Stimulated activated CD4-positive, alpha-beta T cell treated with anti-CD3 and anti-CD28 coated beads, Interleukin-2, amount 100 ng/mL, for 24 hours (primary cell): ENCODE results near the gene MESP2.

ENCODE experiments used
- DNase-seq, 2 donors: peaks; one replicate each; pipeline ENCODE4 v3.0.0-alpha.2; 2020

MESP2 gene

DNA sequence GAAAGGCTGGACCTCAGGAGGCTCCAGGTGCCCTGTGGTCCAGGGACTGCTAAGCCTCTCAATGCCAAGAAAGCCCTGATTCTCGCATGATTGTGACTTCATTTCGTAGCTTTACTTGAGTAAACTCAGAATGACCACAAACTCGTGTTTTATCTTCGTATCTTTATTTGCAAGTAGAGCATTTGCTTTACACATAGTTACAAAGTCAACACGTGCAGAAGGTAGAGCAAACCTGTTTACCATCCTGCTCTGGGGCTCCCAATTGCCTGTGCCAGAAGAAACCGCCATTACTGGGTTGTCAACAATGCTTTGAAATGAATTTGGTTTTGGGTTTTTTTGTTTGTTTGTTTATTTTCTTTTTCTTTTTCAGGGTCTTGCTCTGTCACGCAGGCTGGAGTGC, 19.2 kb upstream of the MESP2 start:
- no peak for DNase-seq

DNA sequence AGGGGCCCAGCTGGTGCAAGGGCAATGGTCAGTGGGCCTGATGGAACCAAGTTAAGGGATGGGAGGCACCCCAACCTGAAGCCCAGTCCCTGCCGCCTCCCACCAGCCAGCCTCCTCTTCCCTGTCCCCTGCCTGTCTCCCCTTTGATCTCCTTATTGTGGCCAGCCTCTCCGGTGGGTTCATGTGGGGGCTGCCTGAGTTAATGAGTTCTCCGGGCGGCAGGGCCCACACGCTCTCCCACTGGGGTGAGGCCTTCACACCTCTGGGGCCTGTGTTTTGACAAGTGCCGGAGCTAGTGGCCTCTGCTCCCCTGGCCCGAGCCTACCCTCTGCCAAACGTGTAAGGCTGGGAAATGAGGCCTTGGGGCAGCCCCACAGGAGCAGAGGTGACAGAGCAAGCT, 17.8 kb upstream of the MESP2 start:
- DNase-seq = no peak

DNA sequence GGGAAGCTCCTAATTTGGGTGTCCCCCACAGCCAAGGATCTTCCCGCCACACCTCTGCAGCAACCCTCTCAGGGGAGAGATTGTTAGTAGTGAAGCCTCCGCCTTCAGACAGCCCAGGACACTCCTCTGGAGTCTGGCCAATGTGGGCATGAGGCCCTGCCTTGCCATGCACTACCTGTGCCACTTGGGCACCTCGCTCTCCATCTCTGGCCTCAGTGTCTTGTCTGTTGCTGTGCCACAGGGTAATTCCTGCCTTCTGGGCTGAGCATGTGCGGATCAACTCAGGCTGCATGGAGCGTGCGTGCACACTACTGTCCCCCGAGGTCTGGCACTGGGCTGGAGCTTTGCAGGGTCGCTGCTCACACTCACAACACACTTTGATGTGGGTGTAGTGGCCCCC, 17.2 kb upstream of the MESP2 start:
- DNase-seq = no peak

DNA sequence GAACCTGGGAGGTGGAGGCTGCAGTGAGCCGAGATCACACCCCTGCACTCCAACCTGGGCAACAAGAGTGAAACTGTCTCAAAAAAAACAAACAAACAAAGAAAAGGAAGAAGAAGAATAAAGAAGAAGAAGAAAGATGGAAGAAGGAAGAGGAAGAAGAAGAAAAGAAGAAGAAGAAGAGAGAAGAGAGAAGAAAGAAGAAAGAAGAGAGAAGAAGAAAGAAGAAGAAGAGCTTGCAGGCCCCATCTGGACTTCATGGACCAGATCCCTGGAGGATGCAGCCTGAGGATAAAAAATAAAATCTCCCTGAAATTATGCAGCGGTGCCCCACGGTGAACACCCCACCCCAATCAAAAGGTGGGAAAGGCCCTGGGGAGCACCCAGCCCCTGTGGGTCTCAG, 16.3 kb upstream of the MESP2 start:
- no peak for DNase-seq

GRCh38 chr15:89760303-89761008, 15.7 kb upstream of the MESP2 start:
- DNase-seq = peak; percentile 80 to 83

- DNase-seq = no peak
Measured at GRCh38 chr15:89761009-89761831, 14.9 kb upstream of the MESP2 start.

DNA sequence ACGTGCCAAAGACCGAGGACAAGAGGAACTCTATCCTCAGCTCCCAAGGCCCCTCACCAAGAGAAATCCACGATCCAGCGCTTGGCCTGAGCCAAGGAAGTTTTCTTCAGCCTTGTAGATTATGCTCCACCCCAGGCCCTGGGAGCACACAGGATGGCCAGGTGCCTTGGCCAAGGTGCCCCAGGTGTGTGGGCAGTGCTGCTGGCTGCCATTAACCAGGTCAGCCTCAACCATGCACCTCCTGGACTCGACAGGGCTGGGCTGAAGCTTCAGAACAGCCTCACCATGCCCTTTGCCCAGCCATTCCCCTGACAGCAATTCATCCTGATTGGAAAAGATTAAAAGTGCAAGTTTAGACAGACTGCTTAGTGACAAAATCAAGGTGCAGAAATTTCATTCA, 14.2 kb upstream of the MESP2 start:
- no peak for DNase-seq

DNA sequence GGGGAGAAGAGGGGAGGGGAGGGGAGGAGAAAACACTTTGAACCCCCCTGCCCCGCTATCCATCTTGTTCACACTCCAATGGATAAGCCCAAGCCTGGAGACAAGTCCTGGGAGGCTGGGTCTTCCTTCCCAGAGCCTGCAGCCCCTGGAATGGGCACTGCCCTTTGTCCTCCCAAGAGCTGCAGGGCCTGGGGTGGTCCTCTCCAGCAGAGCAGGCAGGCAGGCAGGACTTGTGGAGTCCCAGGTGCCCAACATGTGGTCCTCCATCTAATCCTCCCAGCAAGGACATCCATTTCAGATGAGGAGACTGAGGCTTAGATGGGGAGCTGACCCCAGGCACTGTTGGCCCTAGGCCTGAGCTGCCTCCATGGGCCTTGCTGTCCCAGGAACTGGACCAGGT, 10.4 kb upstream of the MESP2 start:
- no peak for DNase-seq

- no peak for DNase-seq
Measured at GRCh38 chr15:89766357-89767311, 9.5 kb upstream of the MESP2 start.

DNA sequence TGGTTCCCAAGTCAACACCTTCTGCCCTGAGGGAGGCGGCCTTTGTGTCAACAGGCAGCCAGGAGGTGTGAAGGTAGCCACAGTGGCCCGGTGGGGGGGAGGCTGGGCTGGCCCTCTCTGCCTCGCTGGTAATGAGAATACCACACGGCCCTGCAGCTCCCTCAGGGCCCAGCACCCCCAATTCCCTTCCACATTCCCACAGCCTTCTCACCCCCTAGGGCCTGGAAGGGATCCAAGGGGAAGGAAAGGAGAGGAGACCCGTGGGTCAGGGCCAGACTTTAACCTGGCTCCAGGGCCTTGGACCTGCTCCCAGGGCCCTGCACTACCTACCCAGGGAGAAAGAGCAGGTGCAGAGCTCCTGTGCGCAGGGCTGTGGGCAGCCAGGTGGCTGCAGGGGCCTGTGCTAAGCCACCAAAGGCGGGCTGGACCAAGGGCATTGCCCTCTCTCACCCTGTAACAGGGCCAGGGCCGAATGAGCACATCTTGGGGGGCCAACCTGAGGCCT, 8.7 kb upstream of the MESP2 start:
- no peak for DNase-seq

DNA sequence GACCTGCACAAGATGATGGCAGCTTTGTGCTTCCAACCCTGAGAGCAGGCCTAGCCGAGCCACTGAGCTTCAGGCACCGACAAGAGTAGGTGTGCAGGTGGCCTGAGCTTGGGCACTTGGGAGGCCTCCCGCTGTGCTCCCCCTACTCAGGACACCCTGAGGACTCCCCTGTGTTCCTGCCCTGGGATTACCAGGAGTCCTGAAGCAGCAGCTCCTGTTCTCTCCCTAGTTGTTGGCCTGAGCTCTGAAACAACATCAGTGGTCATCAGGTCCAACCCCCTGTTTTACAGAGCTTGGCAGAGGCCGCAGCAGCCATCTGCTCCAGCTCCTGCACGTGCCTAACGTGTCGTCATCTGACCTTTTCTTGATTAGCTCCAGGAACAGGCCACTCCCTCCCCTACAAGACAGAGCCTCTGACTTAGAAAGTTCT, 8.0 kb upstream of the MESP2 start:
- no peak for DNase-seq

- no peak for DNase-seq
Measured at GRCh38 chr15:89769366-89769765, 6.8 kb upstream of the MESP2 start.

- DNase-seq = no peak
Measured at GRCh38 chr15:89770041-89770440, 6.1 kb upstream of the MESP2 start.

DNA sequence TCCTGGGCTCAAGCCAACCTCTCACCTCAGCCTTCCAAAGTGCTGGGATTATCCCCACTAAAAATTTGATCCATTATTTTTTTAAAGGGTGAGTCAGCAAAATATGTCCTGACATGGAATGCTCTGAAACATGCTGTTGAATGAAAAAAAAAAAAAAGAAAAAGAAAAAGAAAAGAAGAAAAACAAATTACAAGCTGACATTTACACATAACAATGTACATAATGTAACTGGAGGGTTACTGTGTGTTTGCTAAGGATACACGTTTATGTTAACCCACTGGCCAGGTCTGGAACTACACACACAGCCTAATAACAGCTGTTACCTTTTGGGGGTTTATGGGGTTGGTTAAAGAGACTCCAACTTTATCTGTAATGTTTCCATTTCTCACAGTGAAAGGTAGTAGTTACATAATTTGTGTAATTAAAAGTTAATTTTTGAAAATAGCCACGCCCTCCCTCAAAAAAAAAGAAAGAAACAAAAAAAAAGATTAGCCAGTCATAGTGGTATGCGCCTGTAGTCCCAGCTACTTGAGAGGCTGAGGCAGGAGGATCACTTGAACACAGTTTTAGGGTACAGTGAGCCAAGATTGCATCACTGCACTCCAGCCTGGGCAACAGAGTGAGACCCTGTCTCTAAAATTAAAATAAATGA, 3.1 kb upstream of the MESP2 start:
- DNase-seq = no peak

GRCh38 chr15:89774492-89774891, 1.6 kb upstream of the MESP2 start:
- no peak for DNase-seq

DNA sequence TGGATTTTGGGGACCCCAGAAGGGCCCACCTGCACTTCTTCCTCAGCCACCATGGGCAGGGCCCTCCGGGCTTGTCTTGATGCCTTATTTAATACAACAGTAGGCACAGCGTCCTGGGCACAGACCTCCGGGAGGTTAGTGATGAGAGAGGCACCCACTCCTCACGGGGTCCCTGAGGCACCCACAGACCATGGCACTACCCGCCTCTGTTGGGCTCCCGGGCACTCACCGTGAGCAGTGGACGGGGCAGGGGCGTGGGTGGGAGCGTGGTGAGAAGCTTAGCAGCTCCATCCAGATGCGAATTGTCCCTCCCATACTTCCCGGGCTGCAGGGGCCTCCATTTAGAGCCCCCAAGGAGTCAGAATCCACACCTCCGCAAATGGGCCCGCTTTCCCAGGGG, 317 bp upstream of the MESP2 start:
- DNase-seq = no peak

DNA sequence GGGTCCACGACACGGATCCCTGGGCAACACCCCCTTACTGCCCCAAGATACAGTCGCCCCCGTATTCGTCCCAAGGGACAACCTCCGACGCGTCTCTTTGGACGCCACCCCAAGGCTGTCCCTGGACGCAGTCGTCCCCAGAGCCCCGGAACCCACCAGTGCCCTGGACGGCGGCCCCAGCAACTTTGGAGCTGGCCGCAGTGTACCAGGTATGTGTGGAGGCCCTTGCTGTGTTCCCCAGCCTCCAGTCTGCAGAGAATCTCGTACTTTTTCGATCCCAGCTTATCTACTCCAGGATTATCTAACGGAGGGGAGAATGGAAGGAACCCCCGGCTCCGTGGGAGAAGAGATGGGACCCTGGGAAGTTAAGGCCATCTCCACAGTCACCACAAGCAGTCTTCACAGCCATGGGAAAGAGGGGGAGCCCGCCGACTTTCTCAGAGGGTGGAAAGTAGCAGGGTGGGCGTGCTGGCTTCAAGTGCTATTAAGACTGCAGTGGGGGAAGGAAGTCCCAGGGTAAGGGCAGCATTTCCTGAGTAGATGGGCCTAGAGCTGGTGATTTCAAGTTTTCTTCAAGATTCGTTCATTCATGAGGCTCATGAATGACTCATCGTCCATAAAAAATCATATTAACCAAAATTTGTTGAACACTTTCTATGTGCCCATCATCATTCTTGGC, 1.1 kb downstream of the MESP2 start:
- no peak for DNase-seq

DNA sequence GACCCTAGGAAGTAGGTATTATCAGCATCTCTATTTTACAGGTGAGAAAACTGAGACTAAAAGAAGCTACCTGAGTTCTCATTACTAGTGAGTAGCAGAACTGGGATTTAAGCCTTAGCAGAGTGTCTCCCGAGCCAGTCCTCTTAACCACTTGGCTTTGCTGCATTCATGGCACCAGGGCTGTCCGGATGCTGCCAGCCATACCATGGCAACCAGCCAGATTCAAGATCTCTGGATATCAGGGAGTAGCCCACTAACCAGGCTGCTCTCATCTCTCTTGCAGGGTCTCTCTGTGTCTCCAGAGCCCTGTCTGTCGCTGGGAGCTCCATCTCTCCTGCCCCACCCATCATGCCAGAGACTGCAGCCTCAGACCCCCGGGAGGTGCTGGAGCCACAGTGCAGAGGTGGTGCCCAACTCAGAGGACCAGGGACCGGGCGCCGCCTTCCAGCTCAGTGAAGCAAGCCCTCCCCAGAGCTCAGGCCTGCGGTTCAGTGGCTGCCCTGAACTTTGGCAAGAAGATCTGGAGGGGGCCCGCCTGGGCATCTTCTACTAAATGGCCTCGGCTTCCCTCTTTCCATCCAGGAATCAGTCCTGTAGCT, 1.7 kb downstream of the MESP2 start:
- DNase-seq = no peak

DNA sequence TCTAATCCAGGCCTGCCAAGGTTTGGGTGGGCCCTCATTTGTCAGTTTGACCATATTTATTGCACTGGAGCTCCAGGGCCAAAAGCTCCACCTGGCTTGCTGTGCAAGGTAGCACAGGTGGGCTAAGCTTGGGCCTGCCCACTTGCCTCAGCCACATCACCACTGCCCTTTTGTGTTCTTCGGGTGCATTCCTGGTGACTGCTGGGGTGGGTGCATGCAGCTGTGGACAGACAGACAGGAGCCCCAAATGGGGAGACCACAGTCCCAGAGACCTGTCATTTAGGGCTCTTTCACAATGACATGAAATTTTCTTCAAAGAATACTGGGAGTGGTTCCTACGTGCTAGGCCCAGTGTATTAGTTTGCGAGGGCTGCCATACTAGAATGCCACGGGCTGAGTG, 2.7 kb downstream of the MESP2 start:
- DNase-seq = no peak

DNA sequence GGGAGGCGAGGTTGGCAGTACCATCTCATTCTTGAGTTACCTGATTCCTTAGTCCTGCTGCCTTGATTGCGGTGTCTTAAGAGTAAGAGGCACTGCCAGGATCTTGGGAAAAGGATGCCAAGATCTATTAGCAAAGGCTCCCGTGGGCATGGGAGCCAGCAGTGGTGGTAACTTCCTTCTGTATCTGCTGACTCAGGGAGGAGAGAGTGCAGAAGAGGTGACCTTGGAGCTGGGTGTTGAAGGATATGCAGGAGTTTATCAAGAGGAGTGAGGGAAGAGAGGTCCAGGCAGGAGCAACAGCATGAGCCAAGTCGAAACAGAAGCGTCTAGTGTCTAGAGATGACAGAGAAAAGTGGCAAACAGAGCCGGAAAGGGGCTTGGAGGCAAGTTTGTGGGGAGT, 4.5 kb downstream of the MESP2 start:
- DNase-seq = no peak

- DNase-seq = peak in 1 of 2 donors; percentile 39
Measured at GRCh38 chr15:89781055-89781454, 4.9 kb downstream of the MESP2 start.
